ENCODE data around the gene ZNF91.
"Not testable (repeated sequence)": the region's sequence is repeated elsewhere in the genome, so short reads cannot be mapped to it uniquely, and the experiment has no call there.

ZNF91 gene

GRCh38 chr19:23315286-23315685 lies 80.0 kb downstream of the ZNF91 start:
- no peak for DNase-seq

DNA sequence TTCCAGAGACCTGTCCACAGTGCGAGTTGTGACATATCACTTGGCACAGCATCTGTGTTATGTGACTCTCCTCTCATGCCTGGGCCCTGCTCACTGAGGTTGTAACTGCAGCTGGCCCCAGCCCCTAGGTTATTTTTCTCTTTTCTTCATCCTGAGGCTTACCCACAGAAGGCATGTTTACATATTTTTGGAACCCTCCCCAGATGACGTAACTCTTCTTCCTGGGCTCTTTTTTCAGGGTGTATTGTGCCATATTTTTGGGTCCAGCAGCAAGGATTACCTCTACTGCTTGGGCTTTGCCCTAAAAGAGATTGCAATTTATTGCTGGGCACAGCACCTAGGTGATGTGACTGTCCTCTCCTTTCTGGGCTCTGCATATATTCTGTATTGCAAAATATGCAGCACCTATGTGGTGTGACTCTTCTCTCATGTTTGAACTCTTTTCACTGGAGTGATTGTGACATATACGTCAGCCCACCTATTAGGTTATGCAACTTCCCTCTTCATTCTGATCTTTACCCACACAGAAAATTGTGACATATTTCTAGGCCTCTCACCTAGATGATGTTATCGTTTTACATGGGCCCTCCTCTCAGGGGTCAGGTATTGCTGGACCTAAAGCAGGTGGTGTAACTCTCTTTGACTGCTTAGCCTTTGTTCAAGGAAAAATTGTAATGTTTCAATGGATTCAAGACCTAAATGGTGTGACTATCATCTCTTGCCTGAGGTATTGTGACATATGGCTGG lies 80.6 kb downstream of the ZNF91 start:
- DNase-seq, result no peak

DNA sequence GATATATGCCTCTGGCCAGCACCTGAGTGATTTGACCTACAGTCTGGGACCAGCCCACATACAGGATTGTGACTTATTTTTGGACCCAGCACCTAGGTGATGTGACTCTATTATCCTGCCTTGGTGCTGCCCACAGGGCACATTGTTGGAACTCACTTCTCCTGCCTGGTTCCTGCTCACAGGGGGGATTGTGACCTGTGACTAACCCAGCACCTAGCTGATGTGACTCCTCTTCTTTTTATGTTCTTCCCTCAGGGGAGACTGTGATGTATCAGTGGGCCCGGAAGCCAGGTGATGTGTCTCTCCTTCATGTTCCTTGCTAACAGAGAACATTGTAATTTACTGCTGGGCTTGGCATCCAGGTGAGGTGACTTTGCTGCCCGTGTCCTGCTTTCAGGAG lies 82.1 kb downstream of the ZNF91 start:
- DNase-seq, result no peak

DNA sequence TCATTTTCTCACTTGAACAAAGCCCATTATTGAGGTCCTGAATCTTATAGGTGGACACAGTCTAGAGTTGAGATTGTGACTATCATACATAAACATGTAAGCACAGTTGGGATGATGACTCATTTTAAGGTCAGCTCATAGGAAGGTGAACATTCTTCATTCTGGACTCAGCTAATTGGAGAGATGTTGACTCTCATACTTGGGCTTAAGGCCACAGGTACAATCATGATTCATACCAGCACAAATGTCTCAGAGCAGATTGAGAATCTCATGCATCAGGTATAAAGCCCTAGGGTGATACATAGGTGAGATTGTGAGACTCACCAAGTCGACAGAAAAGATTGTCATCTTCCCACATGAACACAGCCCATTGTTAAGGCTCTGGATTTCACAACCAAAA lies 82.8 kb downstream of the ZNF91 start:
- DNase-seq, result no peak

GRCh38 chr19:23311551-23311950 lies 83.7 kb downstream of the ZNF91 start:
- no peak for DNase-seq

DNA sequence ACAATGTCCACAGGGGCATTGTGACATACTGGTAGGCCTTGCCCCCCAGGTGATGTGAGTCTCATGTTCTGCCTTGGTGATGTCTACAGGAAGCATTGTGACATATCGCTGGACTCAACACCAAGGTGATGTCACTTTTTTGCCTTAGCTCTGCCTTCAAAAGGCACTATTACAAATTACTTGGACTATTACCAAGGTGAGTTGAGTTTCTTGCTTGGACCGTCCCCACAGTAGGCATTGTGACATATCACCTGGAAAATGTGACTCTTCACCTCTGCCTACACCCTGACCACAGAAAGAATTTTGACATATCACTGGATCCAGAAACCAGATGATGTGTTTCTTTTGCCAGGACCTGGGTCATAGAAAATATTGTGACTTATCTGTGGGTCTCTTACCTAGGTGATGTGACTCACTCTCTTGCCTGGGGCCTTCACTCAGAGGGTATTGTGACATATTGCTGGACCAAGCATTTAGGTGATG lies 84.5 kb downstream of the ZNF91 start:
- DNase-seq, result no peak

- no peak for DNase-seq
Observed at GRCh38 chr19:23309926-23310325, 85.3 kb downstream of the ZNF91 start.

DNA sequence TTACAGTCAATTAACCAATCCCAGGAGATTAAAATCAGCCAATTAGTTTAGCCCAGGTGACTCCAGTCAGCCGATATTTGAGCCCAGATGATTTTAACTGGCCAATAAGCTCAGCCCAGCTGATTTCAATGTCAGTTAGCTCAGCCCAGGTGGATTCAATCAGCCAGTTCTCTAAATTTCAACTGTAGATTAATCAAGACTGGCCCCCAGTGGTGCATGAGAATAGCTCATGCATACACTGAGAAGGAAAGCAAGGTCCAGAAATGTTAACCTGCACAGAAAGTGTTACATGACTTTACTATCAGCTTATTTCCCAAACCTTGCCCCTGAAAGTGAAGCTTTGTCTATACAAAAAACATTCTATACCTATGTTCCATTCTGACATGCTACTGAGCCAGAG lies 89.7 kb downstream of the ZNF91 start:
- no peak for DNase-seq

- no peak for DNase-seq
Observed at GRCh38 chr19:23304238-23304637, 91.0 kb downstream of the ZNF91 start.

- no peak for DNase-seq
Observed at GRCh38 chr19:23294141-23294540, 101.1 kb downstream of the ZNF91 start.

- DNase-seq, result not testable (repeated sequence)
Observed at GRCh38 chr19:23289966-23290365, 105.3 kb downstream of the ZNF91 start.

Measured in CD4-positive, alpha-beta T cell treated with Interleukin-1 beta for 1 hour (primary cell).